Neural cell (in vitro differentiated cells): Measurements from ENCODE around the gene MYO7A.

Source experiments
- EP300 ChIP-seq: fragments of 450-650 bp; conservative IDR thresholded peaks from 2 replicates; pipeline ENCODE4 v1.6.1; 2014; ENCODE audit warnings: antibody characterized with exemption, mild to moderate bottlenecking, moderate library complexity; ENCODE audit not compliant: poor library complexity, severe bottlenecking
- POLR2AphosphoS5 ChIP-seq: IDR thresholded peaks from 2 replicates; pipeline ENCODE4 v1.6.1; 2012
- RAD21 ChIP-seq: fragments of 450-650 bp; conservative IDR thresholded peaks from 2 replicates; pipeline ENCODE4 v1.6.1; 2014; ENCODE audit warnings: antibody characterized with exemption, mild to moderate bottlenecking, moderate library complexity
- TF ChIP-seq, protein P1 (sequence below): fragments of 450-650 bp; IDR thresholded peaks from 2 replicates; pipeline ENCODE4 v1.5.1; 2014; ENCODE audit warnings: antibody characterized with exemption, mild to moderate bottlenecking, moderate library complexity; ENCODE audit not compliant: poor library complexity, severe bottlenecking

DNA sequence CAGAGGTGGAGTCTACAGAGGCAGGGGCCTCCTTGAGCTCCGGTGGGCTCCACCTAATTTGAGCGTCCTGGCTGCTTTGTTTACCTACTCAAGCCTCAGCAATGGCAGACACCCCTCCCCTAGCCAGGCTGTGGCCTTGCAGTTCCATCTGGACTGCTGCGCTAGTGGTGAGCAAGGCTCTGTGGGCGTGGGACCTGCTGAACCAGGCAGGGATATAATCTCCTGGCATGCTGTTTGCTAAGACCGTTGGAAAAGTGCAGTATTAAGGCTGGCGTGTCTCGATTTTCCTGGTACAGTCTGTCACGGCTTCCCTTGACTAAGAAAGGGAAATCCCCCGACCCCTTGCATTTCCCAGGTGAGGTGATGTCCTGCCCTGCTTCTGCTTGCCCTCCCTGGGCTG lies 95.8 kb downstream of the MYO7A start:
- TF ChIP-seq, protein P1, sequence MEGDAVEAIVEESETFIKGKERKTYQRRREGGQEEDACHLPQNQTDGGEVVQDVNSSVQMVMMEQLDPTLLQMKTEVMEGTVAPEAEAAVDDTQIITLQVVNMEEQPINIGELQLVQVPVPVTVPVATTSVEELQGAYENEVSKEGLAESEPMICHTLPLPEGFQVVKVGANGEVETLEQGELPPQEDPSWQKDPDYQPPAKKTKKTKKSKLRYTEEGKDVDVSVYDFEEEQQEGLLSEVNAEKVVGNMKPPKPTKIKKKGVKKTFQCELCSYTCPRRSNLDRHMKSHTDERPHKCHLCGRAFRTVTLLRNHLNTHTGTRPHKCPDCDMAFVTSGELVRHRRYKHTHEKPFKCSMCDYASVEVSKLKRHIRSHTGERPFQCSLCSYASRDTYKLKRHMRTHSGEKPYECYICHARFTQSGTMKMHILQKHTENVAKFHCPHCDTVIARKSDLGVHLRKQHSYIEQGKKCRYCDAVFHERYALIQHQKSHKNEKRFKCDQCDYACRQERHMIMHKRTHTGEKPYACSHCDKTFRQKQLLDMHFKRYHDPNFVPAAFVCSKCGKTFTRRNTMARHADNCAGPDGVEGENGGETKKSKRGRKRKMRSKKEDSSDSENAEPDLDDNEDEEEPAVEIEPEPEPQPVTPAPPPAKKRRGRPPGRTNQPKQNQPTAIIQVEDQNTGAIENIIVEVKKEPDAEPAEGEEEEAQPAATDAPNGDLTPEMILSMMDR: no peak
- TF ChIP-seq RAD21 (no peak), POLR2AphosphoS5 (no peak), EP300 (no peak)
